Esophagus muscularis mucosa (tissue), 3 donors: ENCODE measurements around the gene NHEJ1.

ENCODE experiments used
- CTCF ChIP-seq, 3 experiments: fragments of 200-600 bp in 2 of 3; fragments of 450-650 bp in 1 of 3; sonication (generic) in 2 of 3; IDR thresholded peaks; one replicate each; pipeline ENCODE4 v1.5.1; 2017 to 2019; ENCODE audit warnings: antibody characterized with exemption in 3 of 3, mild to moderate bottlenecking in 2 of 3, moderate library complexity in 1 of 3
- EP300 ChIP-seq: sonication (generic); formaldehyde crosslinking; IDR thresholded peaks from one replicate; pipeline ENCODE4 v1.6.1; 2017; ENCODE audit warnings: antibody characterized with exemption

- no peak for TF ChIP-seq CTCF (IDR thresholded peaks at IDR 0.05)
- TF ChIP-seq EP300, result no peak
These were observed 29.3 kb downstream of the NHEJ1 start for GRCh38 chr2:219131327-219131726.
